Adipose tissue (tissue), 3 donors: Measurements from ENCODE around the gene CEBPB. TPM values are rescaled to one million over a fixed set of nuclear protein-coding genes. Genes with fewer than 3 reads are reported as not detected.

Source experiments
- H3K27ac ChIP-seq: one replicate; pipeline ENCODE4 v1.5.1; 2013; ENCODE audit warnings: low read depth, low read length
- WGBS, 3 donors: extraction: QIAGEN DNeasy Blood & Tissue Kit; methylation state at CpG; one replicate each; pipeline ENCODE4 v1.1.7; 2013; 5-methylcytosine and 5-hydroxymethylcytosine counted together
- polyA plus RNA-seq, 3 donors: library from polyadenylated mRNA; stranded (reverse); fragments of 200-250 nt; gene quantifications; one replicate each; pipeline ENCODE4 v1.2.3, GENCODE V29; 2013
- donor health status: healthy with polysubstance abuse.
- donor health status: Bipolar disorder and iron deficiency.
- donor health status: healthy.

CEBPB gene
- polyA plus RNA-seq, 3 donors, result 25.1 to 214 (median 72.9) TPM

DNA sequence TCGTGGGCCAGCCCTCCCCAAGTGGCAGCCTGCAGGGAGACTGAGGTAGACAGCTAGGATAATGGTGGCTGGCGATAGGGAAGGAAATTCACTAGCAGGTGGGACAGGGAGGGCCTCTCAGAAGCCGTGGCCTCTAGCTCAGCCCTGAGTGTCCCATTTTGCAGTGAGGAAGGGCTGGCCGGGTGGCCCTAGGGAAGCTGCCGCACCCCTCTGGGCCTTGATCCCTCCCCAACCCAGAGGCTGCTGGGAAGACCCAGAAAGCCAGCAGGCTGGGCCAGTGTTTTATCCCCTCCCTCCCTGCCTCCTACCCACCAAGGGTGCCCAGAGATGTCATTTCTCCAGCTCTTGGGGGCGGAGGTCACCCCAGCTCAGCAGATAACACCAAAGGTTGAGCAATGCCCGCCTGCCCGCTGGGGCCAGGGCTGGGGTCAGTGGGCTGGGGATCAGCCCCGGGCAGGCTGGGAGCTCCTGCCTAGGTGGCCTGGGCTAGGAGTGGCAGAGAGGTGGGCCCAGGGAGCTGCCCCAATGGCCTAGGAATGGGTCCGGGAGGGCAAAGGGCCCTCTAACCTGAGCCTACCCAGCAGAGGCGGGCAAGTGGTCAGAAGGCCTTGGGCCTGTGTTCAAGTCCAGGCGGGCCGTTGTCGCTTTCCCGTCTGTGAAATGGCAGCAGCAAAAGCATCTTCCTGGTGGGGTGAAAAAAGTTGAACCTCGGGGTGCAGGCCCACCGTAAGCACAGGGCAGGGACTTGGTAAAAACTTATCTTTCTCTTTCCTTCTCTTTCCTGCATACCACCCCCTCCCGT, 1.6 kb upstream of the CEBPB start:
- H3K27ac ChIP-seq, result no peak overlapping the region
- 69 to 87% (median 69%) methylated on average over 16 to 18 of the region's 18 CpGs for WGBS, 3 donors

DNA sequence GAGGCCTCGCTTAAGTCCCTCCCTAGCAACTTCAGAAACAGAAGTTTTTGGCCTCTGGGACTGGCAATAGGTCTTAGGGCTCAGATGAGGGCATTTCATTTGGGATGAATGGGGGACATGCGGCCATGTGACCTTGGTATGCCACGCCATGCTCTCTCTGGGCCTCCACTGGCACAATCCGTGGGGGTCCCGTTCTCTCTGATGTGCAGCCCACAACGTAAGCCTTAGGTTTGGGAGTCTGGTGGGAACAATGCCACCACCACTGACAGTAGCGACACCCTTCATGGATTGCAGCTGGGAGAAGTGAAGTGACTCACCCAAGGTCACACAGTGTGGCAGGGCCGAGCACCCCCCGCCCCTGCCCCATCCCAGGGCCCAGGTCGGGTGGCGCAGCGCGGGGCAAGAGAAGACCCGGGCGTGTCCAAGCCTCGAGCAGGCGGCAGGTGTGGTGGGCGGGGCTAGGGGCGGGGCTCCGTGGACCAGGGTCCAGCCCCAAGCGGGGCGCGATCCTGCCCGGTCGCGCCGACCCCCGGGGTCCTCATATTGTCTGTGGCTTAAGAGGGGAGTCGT, 864 bp upstream of the CEBPB start:
- H3K27ac ChIP-seq, result peak overlapping the region; percentile 7
- 26 to 43% (median 41%) methylated on average over 26 to 29 of the region's 29 CpGs for WGBS, 3 donors

DNA sequence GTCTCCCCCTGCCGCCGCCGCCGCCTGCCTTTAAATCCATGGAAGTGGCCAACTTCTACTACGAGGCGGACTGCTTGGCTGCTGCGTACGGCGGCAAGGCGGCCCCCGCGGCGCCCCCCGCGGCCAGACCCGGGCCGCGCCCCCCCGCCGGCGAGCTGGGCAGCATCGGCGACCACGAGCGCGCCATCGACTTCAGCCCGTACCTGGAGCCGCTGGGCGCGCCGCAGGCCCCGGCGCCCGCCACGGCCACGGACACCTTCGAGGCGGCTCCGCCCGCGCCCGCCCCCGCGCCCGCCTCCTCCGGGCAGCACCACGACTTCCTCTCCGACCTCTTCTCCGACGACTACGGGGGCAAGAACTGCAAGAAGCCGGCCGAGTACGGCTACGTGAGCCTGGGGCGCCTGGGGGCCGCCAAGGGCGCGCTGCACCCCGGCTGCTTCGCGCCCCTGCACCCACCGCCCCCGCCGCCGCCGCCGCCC, 474 bp downstream of the CEBPB start:
- peak overlapping the region; percentile 91 for H3K27ac ChIP-seq
- WGBS, 3 donors, result 0 to 1% (median 1%) methylated on average over 62 to 67 of the region's 69 CpGs

DNA sequence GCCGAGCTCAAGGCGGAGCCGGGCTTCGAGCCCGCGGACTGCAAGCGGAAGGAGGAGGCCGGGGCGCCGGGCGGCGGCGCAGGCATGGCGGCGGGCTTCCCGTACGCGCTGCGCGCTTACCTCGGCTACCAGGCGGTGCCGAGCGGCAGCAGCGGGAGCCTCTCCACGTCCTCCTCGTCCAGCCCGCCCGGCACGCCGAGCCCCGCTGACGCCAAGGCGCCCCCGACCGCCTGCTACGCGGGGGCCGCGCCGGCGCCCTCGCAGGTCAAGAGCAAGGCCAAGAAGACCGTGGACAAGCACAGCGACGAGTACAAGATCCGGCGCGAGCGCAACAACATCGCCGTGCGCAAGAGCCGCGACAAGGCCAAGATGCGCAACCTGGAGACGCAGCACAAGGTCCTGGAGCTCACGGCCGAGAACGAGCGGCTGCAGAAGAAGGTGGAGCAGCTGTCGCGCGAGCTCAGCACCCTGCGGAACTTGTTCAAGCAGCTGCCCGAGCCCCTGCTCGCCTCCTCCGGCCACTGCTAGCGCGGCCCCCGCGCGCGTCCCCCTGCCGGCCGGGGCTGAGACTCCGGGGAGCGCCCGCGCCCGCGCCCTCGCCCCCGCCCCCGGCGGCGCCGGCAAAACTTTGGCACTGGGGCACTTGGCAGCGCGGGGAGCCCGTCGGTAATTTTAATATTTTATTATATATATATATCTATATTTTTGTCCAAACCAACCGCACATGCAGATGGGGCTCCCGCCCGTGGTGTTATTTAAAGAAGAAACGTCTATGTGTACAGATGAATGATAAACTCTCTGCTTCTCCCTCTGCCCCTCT, 1.1 kb downstream of the CEBPB start:
- peak overlapping the region; percentile 91 for H3K27ac ChIP-seq
- WGBS, 3 donors, result 0 to 1% (median 1%) methylated on average over 81 to 96 of the region's 96 CpGs

DNA sequence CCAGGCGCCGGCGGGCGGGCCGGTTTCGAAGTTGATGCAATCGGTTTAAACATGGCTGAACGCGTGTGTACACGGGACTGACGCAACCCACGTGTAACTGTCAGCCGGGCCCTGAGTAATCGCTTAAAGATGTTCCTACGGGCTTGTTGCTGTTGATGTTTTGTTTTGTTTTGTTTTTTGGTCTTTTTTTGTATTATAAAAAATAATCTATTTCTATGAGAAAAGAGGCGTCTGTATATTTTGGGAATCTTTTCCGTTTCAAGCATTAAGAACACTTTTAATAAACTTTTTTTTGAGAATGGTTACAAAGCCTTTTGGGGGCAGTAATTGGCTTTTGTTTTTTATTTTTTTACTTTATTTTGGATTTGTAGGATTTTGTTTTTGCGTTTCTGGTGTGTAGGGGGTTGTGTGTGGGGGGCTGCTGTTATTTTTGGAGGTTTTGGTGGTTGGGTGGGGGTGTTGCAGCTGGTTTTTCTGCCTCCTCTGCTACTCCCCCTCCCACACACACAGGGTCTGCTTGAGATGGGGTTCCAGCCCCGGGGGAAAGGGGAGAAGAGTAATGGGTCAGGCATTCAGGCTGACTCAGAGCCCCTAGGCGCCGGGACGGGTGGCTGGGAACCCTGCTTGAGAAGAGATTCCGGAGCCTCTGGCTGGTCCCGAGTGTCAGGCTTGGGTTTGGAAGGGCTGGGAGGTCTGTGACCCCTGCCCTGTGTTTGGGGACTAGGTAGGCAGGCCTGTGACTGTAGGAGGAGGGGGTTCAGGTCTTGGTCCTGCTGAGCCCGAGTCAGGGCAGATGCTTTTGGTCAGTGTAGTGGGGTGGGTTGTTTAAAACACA, 2.0 kb downstream of the CEBPB start:
- WGBS, 3 donors, result 2 to 10% (median 10%) methylated on average over 24 to 25 of the region's 25 CpGs

DNA sequence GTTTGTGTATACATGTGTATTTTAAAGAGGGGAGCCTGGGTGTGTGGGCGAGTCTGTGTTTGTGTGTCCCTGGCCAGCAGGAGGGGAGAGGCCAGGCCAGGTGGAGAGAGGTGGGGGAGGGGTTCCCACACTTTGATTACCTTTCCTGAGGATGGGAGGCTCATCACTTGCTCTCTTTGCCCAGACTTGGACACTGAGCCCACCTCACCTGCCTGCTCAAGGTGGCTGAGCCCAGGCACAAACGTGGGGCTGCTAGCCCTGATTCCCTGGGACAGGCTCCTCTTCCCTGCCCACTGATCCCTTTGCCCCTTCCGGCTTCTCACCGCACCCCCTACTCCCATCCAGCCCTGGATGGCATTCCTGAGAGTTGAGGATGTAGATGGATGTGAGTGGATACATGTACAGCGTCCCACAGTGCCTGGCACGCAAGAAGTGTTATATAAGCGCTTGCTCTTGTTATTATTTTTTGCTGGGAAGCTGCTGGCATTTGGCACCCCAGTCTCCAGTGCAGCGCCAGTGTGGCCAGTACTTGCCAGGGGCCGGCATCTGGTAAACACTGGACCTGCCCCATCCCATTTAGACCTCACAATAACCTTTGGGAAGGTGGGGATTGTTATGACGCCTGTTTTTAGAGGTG, 2.7 kb downstream of the CEBPB start:
- WGBS, 3 donors, result 23 to 59% (median 54%) methylated on average over 10 of the region's 10 CpGs
- peak overlapping the region; percentile 86 for H3K27ac ChIP-seq

More for the DNA sequence above, 2.0 kb downstream of the CEBPB start:
- peak overlapping the region; percentile 91 for H3K27ac ChIP-seq

DNA sequence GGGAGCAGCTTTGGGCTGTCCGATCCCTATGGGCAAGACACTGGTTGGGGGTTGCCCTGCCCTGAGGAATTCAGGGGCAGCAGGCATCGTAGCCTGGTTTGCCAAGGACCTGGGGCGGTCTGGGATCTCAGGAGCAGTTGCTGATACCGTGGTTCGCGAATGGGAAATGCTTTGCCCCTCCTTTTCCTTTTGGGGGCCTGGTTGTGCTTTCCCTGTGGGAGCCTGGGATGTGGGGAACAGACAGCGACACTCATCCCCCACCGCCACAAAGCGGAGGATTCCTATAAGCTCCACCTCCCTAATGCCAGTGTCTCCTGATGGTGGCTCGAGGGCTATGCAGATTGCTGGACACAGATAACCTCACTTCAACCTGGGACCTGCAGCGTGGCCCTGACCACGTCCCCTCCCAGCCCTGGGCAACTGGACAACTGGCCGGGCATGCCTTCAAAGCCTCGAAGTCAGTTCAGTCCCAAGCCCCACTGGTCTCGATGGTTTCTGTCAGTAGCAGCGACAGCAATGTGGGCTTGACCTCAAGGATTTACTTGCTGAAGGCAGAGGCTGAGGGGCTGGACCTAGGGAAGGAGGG, 3.3 kb downstream of the CEBPB start:
- 30 to 60% (median 51%) methylated on average over 16 of the region's 16 CpGs for WGBS, 3 donors

DNA sequence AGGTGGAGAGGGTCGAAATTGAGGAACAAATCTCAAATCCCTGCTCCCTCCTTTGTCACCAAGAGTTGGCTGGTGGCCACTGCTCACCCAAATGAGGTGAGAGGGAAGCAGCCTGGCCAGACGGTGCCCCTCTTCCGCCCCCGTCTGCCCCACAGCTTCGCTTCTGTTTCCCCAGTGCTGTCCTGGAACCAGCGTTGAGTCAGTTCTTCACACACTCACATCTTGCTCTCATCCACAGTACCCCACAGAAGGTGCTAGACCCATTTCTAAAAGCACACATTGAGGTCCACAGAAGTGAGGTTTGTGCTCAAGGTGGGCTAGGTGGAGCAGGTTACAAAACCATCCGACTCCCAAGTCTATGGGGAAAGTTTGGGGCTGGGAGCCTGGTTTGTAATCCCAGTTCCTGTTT, 3.8 kb downstream of the CEBPB start:
- WGBS, 3 donors, result 46 to 76% (median 61%) methylated on average over 7 of the region's 7 CpGs
- H3K27ac ChIP-seq, result no peak overlapping the region

More for the DNA sequence above, 3.3 kb downstream of the CEBPB start:
- no peak overlapping the region for H3K27ac ChIP-seq

DNA sequence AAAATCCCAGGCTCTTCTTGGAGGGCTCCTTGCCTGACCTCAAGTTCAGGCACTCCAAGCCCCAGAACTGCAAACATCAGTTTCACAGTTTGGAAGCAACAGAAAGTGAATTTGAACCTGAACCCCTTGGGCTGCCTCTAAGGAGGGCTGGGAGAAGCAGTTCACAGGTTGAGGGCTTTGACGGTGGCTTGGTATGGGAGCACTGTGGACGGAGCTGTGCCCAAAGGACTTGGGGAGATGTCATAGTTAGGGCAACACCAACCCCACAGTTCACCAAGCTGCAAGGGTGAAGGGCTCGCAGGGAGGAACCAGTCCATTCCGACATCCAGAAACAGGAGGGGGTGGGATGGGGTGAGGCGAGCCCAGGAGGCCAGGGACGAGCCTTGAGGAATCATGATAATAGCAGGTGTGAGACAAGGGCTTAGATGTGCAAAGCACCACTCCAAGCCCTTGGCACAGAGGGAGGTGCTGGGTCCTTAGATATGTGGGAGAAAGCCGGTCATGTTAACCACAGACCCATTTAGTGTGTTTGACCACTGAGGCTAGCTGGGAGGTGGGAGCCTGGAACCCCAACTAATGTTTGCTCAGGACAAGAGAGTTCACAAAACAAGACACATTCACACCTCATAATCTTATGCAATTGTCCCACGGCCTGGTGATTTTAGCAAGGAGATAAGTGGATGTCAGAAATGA, 4.3 kb downstream of the CEBPB start:
- 69 to 75% (median 73%) methylated on average over 8 of the region's 8 CpGs for WGBS, 3 donors

DNA sequence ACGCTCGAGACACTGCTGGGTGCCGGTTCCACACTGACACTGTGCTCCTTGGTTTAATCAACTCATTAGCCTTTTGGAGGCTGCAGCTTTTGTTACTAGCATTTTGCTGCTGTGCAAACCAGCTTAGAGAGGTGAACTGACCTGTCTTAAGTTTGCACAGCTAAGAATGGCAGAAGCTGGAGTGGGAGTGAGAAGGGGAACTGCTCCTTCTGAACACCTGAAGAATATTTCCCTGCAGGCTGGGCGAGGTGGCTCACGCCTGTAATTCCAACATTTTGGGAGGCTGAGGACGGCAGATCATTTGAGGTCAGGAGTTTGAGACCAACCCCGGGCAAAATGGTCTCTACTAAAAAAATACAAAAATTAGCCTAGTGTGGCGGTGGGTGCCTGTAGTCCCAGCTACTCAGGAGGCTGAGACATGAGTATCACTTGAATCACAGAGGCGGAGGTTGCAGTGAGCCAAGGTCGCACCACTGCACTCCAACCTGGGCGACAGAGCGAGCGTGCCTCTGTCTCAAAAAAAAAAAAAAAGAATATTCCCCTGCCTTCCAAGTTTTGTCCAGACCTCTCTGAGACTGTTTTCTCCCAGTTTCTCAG, 5.0 kb downstream of the CEBPB start:
- 81 to 86% (median 84%) methylated on average over 13 of the region's 13 CpGs for WGBS, 3 donors
- H3K27ac ChIP-seq, result no peak overlapping the region

More for the DNA sequence above, 4.3 kb downstream of the CEBPB start:
- no peak overlapping the region for H3K27ac ChIP-seq

DNA sequence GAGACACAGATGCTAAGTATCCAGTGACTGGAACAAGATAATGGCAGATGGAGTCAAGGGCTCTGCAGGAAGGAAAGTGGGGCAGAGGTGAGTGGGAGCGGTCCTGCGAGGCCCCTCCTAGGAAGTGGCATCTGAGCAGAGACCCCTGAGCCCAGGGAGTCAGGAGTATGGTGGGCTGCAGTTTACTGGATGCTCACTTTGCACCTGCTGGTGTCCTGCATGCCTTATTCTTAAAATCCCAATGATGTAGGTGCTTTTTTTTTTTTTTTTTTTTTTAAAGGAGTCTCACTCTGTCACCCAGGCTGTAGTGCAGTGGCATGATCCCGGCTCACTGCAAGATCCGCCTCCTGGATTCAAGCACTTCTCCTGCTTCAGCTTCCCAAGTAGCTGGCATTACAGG, 5.6 kb downstream of the CEBPB start:
- WGBS, 3 donors, result 83 to 95% (median 90%) methylated on average over 4 of the region's 4 CpGs
- no peak overlapping the region for H3K27ac ChIP-seq

DNA sequence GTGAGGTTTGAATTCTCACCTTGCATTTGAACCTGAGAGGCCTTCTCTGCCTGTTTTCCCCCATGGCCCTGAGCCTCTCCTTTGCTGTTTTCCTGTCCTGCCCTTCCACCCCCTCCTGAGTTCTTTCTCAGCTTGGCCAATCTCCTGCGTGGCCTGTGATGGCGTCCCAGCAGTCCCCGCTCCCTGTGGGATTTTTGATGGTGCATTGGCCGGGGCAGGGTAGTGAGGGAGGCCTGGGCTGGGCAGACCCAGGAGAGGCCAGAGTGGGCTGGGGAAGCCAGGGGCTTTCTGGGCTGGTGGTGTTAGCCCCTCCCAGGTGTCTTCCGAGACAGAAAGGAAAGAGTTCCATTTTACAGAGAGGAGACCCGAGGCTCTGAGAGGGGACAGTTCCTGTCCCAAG, 6.3 kb downstream of the CEBPB start:
- no peak overlapping the region for H3K27ac ChIP-seq
- WGBS, 3 donors, result 84 to 89% (median 87%) methylated on average over 6 of the region's 6 CpGs

DNA sequence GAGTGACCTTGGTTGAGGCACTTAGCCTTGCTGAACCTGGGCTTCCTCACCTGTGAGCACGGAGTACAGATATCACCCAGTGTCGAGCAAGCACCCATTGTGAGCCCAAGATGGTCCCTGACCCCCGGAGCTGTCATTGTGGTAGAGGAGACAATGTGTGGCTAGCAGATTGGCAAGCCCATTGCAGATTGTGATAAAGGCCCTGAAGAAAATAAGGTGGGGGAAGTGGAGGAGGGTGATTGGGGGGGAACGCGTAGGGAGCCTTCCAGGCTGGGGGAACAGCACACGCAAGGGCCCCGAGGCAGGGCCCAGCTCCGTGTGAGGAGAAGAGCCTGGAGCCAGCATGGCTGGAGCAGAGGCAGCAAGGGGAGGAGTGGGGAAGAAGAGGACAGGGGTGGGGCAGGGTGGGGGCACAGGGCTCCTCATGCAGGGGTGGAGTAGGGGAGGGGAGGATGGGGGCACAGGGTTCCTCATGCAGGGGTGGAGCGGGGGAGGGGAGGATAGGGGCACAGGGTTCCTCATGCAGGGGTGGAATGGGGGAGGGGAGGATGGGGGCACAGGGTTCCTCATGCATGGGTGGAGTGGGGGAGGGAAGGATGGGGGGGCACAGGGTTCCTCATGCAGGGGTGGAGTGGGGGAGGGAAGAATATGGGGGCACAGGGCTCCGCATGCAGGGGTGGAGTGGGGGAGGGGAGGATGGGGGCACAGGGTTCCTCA, 7.0 kb downstream of the CEBPB start:
- no peak overlapping the region for H3K27ac ChIP-seq
- 75 to 80% (median 76%) methylated on average over 10 of the region's 10 CpGs for WGBS, 3 donors

DNA sequence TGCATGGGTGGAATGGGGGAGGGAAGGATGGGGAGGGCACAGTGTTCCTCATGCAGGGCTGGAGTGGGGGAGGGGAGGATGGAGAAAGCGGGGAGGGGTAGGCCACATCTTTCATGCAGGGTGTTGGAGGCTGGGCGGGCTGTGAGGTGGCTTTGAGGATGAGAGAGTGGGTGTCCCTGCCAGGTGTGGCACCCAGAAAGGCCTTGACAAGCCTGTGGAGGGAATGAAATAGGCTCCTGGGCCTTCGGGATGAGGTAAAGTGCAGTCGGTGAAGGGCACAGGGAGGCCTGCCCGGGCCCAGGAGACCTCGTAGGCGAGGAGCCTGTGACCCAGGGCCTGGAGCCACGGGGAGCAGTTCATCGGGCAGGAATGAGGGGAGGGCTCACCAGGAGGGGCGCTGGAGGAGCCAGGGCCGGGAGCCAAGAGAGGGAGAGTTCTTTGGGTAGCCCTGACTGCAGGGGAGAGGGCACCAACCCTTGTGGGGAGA, 7.6 kb downstream of the CEBPB start:
- no peak overlapping the region for H3K27ac ChIP-seq
- WGBS, 3 donors, result 49 to 64% (median 62%) methylated on average over 11 of the region's 11 CpGs

DNA sequence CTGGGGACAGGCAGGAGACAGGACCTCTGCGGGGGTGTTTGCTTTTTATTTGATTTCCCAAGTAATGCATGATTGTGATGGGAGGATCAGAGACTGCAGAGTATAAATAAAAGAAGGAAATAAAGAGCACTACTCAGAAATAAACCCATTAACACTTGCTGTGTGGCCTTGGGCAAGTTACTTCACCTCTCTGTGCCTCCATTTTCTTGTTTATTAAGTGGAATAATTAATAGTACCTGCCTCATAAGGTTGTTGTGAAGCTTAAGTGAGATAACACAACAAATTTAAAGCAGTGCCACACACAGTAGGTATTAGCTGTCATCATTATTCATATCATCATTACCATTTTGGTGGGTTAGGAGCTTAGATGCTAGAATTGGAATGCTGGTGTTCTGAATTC, 8.1 kb downstream of the CEBPB start:
- no peak overlapping the region for H3K27ac ChIP-seq
- WGBS, 3 donors, result 74 to 94% (median 79%) methylated on average over 1 of the region's 1 CpG

DNA sequence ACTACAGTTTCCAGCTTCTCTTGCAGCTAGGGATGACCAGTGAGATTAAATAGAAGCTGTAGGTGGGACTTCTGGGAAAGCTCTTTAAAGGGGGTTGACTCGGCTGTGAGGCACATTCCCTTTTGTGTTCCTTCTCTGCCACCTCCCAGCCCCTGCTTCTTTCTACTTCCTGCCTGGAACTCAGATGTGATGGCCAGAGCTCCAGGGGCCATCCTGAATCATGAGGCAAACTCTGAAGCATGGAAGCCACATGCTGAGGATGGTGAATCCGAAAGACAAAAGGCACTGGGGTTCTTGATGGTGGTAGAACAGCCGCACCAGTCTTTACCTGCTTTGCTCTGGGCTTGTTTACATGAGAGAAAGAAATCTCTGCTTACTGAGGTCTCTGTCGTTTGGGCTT, 9.1 kb downstream of the CEBPB start:
- 76 to 84% (median 78%) methylated on average over 4 of the region's 4 CpGs for WGBS, 3 donors
- H3K27ac ChIP-seq, result no peak overlapping the region
